Upper lobe of left lung (tissue), 6 donors: ENCODE data around the gene HBM. TPM values are rescaled to one million over a fixed set of nuclear protein-coding genes. Genes with fewer than 3 reads are reported as not detected.

Experiments
- ATAC-seq, 2 donors: fragments of 200-7000 bp; cut with Tn5 transposase; one replicate each; pipeline ENCODE4 v1.9.1; 2022; ENCODE audit warnings: mild to moderate bottlenecking in 2 of 2, moderate library complexity in 2 of 2; ENCODE audit not compliant: low FRiP score in 2 of 2
- DNase-seq, 2 donors: peaks; one replicate each; pipeline ENCODE4 v3.0.0-alpha.2; 2019 to 2020
- H3K27ac ChIP-seq, 4 donors: fragments of 200-600 bp; sonication (generic); one replicate each; pipeline ENCODE4 v1.5.1; 2016 to 2019
- H3K27me3 ChIP-seq, 4 donors: fragments of 200-600 bp; sonication (generic); one replicate each; pipeline ENCODE4 v1.5.1; 2017 to 2019
- H3K36me3 ChIP-seq, 4 donors: fragments of 200-600 bp; sonication (generic); one replicate each; pipeline ENCODE4 v1.5.1; 2016 to 2019
- H3K4me1 ChIP-seq, 4 donors: fragments of 200-600 bp; sonication (generic); one replicate each; pipeline ENCODE4 v1.5.1; 2018 to 2019
- H3K4me3 ChIP-seq, 4 donors: fragments of 200-600 bp; sonication (generic); one replicate each; pipeline ENCODE4 v1.5.1; 2017 to 2019; ENCODE audit warnings: mild to moderate bottlenecking in 2 of 4, moderate library complexity in 1 of 4
- H3K9me3 ChIP-seq, 4 donors: fragments of 200-600 bp; sonication (generic); one replicate each; pipeline ENCODE4 v1.5.1; 2018 to 2019
- CTCF ChIP-seq, 6 experiments: fragments of 450-650 bp in 4 of 6; fragments of 200-600 bp in 2 of 6; sonication (generic) in 2 of 6; IDR thresholded peaks; one replicate each; pipeline ENCODE4 v1.5.1; 2016 to 2019; ENCODE audit warnings: antibody characterized with exemption in 6 of 6
- EP300 ChIP-seq, 4 donors: sonication (generic); formaldehyde crosslinking; IDR thresholded peaks; one replicate each; pipeline ENCODE4 v1.5.1; 2017; ENCODE audit warnings: antibody characterized with exemption in 4 of 4, control low read depth in 2 of 4
- POLR2A ChIP-seq, 4 donors: fragments of 450-650 bp; IDR thresholded peaks; one replicate each; pipeline ENCODE4 v1.5.1; 2016 to 2017; ENCODE audit warnings: antibody characterized with exemption in 4 of 4, mild to moderate bottlenecking in 2 of 4
- POLR2AphosphoS5 ChIP-seq, 2 donors: sonication (generic); formaldehyde crosslinking; IDR thresholded peaks; one replicate each; pipeline ENCODE4 v1.5.1; 2017; ENCODE audit warnings: antibody characterized with exemption in 2 of 2
- WGBS, 2 donors: methylation state at CpG; one replicate each; pipeline ENCODE4 v1.1.5; 2017 to 2018; 5-methylcytosine and 5-hydroxymethylcytosine counted together
- small RNA-seq, 4 donors: library from RNA; depleted of rRNA; stranded (forward); fragments of <200 nt; gene quantifications; one replicate each; pipeline ENCODE3, GENCODE V24; 2016
- total RNA-seq, 6 donors: library from RNA; depleted of rRNA in 4 of 6; stranded (reverse); fragments of >200 nt in 4 of 6; gene quantifications; one replicate each; pipeline versions ENCODE4 v1.1.0 to v1.2.1, GENCODE V29; 2016 to 2021
- donor health status: DM: no; HTN: no; CAD: no; lungs with moderate emphysema.
- donor health status: DM: no; HTN: yes; CAD: no; lungs with severe emphysema.

HBM gene
- total RNA-seq, 6 donors from 2014 or later: 1.7 TPM; not detected in 5

DNA sequence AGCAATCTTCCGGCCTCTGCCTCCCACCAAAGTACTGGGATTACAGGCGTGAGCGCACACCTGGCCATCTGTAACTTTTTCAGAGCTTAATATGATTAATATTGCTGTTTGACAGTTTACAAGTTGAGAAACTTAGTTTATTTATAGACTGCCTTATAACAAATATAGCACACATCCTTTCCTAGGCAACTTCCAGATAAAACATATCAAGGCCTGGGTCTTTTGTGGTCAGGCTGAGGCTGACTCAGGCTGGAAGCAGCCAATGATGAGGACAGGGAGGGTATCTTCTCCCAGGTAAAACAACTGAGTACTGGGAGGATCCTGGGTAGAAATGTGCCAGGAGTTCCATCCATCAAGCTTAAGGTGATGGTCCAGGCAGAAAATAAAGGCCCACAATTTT is 47.2 kb downstream of the HBM start:
- TF ChIP-seq POLR2A (IDR thresholded peaks at IDR 0.05) (no peak), EP300 (IDR thresholded peaks at IDR 0.05) (no peak), CTCF (IDR thresholded peaks at IDR 0.05) (no peak), POLR2AphosphoS5 (IDR thresholded peaks at IDR 0.05) (no peak)
- no peak for ATAC-seq
- 98% methylated on average over 3 of the region's 3 CpGs for WGBS, 2 donors
- Histone ChIP-seq H3K4me3 (no peak overlapping the region), H3K27ac (no peak overlapping the region), H3K36me3 (peaks cover 23 to 91% (median 67%) of the 10 kb centered on the region in 4 donors), H3K4me1 (no peaks in the 10 kb centered on the region), H3K9me3 (no peaks in the 10 kb centered on the region), H3K27me3 (no peaks in the 10 kb centered on the region)
- DNase-seq: no peak

Small RNA genes within 50 kb of the gene (small RNA-seq; reads per million reads assigned to genes)
- 0 reads per million in 4 donors for gene RF00019

Other genes with a start within 250 kb of the HBM start
- gene POLR3K, start 112.4 kb upstream of the HBM start, total RNA-seq: 10 to 100 TPM in 2 of 6 donors, 1 to 10 TPM in 4; 4.2 to 15.7 (median 6.6) TPM
- 10 to 100 TPM in 5 of 6 donors, 1 to 10 TPM in 1; 6.9 to 26.2 (median 16.0) TPM for gene SNRNP25, start 112.2 kb upstream of the HBM start, total RNA-seq
- 100 to 1,000 TPM in 1 of 6 donors, 10 to 100 TPM in 5; 24.4 to 110 (median 46.3) TPM for gene RHBDF1, start 93.3 kb upstream of the HBM start, total RNA-seq
- gene MPG, start 87.8 kb upstream of the HBM start, total RNA-seq: 10 to 100 TPM; 52.6 to 99.0 (median 71.7) TPM
- gene NPRL3, start 27.3 kb upstream of the HBM start, total RNA-seq: 10 to 100 TPM; 22.6 to 70.2 (median 29.7) TPM
- 1 to 10 TPM in 2 of 6 donors, not detected in 4; 1.1 to 1.2 TPM for gene HBZ, start 13.3 kb upstream of the HBM start, total RNA-seq
- 1,000 to 10,000 TPM in 1 of 6 donors, 100 to 1,000 TPM in 3, 10 to 100 TPM in 2; 40.1 to 1,032 (median 301) TPM for gene HBA2, start 6.9 kb downstream of the HBM start, total RNA-seq
- gene HBA1, start 10.7 kb downstream of the HBM start, total RNA-seq: 100 to 1,000 TPM in 3 of 6 donors, 10 to 100 TPM in 2, not detected in 1; 52.7 to 591 (median 286) TPM
- gene HBQ1, start 14.5 kb downstream of the HBM start, total RNA-seq: not detected
- gene LUC7L, start 63.5 kb downstream of the HBM start, total RNA-seq: 100 to 1,000 TPM in 3 of 6 donors, 10 to 100 TPM in 3; 57.9 to 394 (median 108) TPM
- 10 to 100 TPM; 55.4 to 92.7 (median 66.0) TPM for gene FAM234A, start 68.8 kb downstream of the HBM start, total RNA-seq
- 10 to 100 TPM in 2 of 6 donors, 1 to 10 TPM in 4; 1.9 to 16.8 (median 5.5) TPM for gene RGS11, start 110.0 kb downstream of the HBM start, total RNA-seq
- gene ARHGDIG, start 114.6 kb downstream of the HBM start, total RNA-seq: under 1 TPM in 1 of 6 donors, not detected in 5; 0.91 TPM
- under 1 TPM in 2 of 6 donors, not detected in 4; 0.52 to 0.64 TPM for gene PDIA2, start 117.2 kb downstream of the HBM start, total RNA-seq
- gene AXIN1, start 186.7 kb downstream of the HBM start, total RNA-seq: 10 to 100 TPM; 26.8 to 45.9 (median 31.9) TPM
- 10 to 100 TPM; 48.8 to 83.9 (median 58.4) TPM for gene MRPL28, start 204.6 kb downstream of the HBM start, total RNA-seq
- gene PGAP6, start 216.0 kb downstream of the HBM start, total RNA-seq: 100 to 1,000 TPM in 3 of 6 donors, 10 to 100 TPM in 3; 27.9 to 150 (median 96.4) TPM
- 10 to 100 TPM; 22.1 to 57.6 (median 41.8) TPM for gene NME4, start 231.2 kb downstream of the HBM start, total RNA-seq
- gene DECR2, start 235.9 kb downstream of the HBM start, total RNA-seq: 10 to 100 TPM in 5 of 6 donors, 1 to 10 TPM in 1; 8.6 to 22.4 (median 14.6) TPM